Neural cell (in vitro differentiated cells): Measurements from ENCODE around the gene CBFA2T3. TPM values are rescaled to one million over a fixed set of nuclear protein-coding genes. Genes with fewer than 3 reads are reported as not detected.

Source experiments
- H2AFZ ChIP-seq: fragments of 200-600, 300-800 bp; sonication (generic), shearing (Covaris generic); 2 replicates; pipeline ENCODE4 v1.6.0; 2014; ENCODE audit warnings: low read depth, mild to moderate bottlenecking, antibody characterized with exemption, low read length, moderate library complexity
- H3F3A ChIP-seq: fragments of 200-600 bp; shearing (Covaris generic); 2 replicates; pipeline ENCODE4 v1.6.1; 2016; ENCODE audit warnings: mild to moderate bottlenecking, moderate library complexity, mixed read lengths, antibody characterized with exemption, low read length; ENCODE audit not compliant: insufficient read depth, poor library complexity, severe bottlenecking
- H3K27ac ChIP-seq: fragments of 200-600, 300-800 bp; sonication (generic), shearing (Covaris generic); 2 replicates; pipeline ENCODE4 v1.5.1; 2014; ENCODE audit warnings: mild to moderate bottlenecking, low read length, moderate library complexity
- H3K27me3 ChIP-seq: fragments of 300-800, 200-600 bp; sonication (generic), shearing (Covaris generic); 2 replicates; pipeline ENCODE4 v1.6.0; 2014; ENCODE audit warnings: mild to moderate bottlenecking, low read depth, low read length, moderate library complexity; ENCODE audit not compliant: insufficient read depth
- H3K36me3 ChIP-seq: fragments of 300-800, 200-600 bp; sonication (generic), shearing (Covaris generic); 2 replicates; pipeline ENCODE4 v1.5.1; 2014; ENCODE audit warnings: mild to moderate bottlenecking, antibody characterized with exemption, low read length, moderate library complexity; ENCODE audit not compliant: insufficient read depth
- H3K4me2 ChIP-seq: fragments of 300-800, 200-600 bp; sonication (generic), shearing (Covaris generic); 2 replicates; pipeline ENCODE4 v1.6.0; 2014; ENCODE audit warnings: mild to moderate bottlenecking, low read length
- H3K4me3 ChIP-seq: fragments of 300-800, 200-600 bp; sonication (generic), shearing (Covaris generic); 2 replicates; pipeline ENCODE4 v1.5.1; 2014; ENCODE audit warnings: mild to moderate bottlenecking, low read length, moderate library complexity
- H3K79me2 ChIP-seq: fragments of 200-600 bp; shearing (Covaris generic); replicated peaks from 2 replicates; pipeline ENCODE4 v1.6.0; 2014; ENCODE audit warnings: mild to moderate bottlenecking, low read length, moderate library complexity; ENCODE audit not compliant: insufficient read depth
- H3K9ac ChIP-seq: fragments of 300-800, 200-600 bp; sonication (generic), shearing (Covaris generic); 2 replicates; pipeline ENCODE4 v1.6.1; 2016; ENCODE audit warnings: mild to moderate bottlenecking, low read length, mixed read lengths
- H3K9me2 ChIP-seq: fragments of 200-600 bp; shearing (Covaris generic); 2 replicates; pipeline ENCODE4 v1.6.1; 2016; ENCODE audit warnings: mild to moderate bottlenecking, low read length, mixed read lengths; ENCODE audit not compliant: insufficient read depth
- H3K9me3 ChIP-seq: fragments of 200-600, 300-800 bp; sonication (generic), shearing (Covaris generic); 2 replicates; pipeline ENCODE4 v1.6.1; 2016; ENCODE audit warnings: mild to moderate bottlenecking, mixed run types, low read length, moderate library complexity, mixed read lengths
- H4K20me1 ChIP-seq: fragments of 200-600 bp; shearing (Covaris generic); 2 replicates; pipeline ENCODE4 v1.6.1; 2016; ENCODE audit warnings: mild to moderate bottlenecking, mixed run types; ENCODE audit not compliant: insufficient read depth
- EP300 ChIP-seq: fragments of 450-650 bp; conservative IDR thresholded peaks from 2 replicates; pipeline ENCODE4 v1.6.1; 2014; ENCODE audit warnings: antibody characterized with exemption, mild to moderate bottlenecking, moderate library complexity; ENCODE audit not compliant: poor library complexity, severe bottlenecking
- EZH2 ChIP-seq: fragments of 200-600, 300-800 bp; shearing (Covaris generic), sonication (generic); IDR thresholded peaks from 2 replicates; pipeline ENCODE4 v1.6.1; 2014; ENCODE audit warnings: antibody characterized with exemption, low read length, borderline replicate concordance, mild to moderate bottlenecking; ENCODE audit not compliant: insufficient read depth, poor library complexity, severe bottlenecking
- MXI1 ChIP-seq: fragments of 450-650 bp; conservative IDR thresholded peaks from 2 replicates; pipeline ENCODE4 v1.6.1; 2014; ENCODE audit warnings: antibody characterized with exemption, mild to moderate bottlenecking; ENCODE audit not compliant: poor library complexity, severe bottlenecking
- POLR2AphosphoS5 ChIP-seq: IDR thresholded peaks from 2 replicates; pipeline ENCODE4 v1.6.1; 2012
- RAD21 ChIP-seq: fragments of 450-650 bp; conservative IDR thresholded peaks from 2 replicates; pipeline ENCODE4 v1.6.1; 2014; ENCODE audit warnings: antibody characterized with exemption, mild to moderate bottlenecking, moderate library complexity
- SMC3 ChIP-seq: fragments of 450-650 bp; conservative IDR thresholded peaks from 2 replicates; pipeline ENCODE4 v1.6.1; 2014; ENCODE audit warnings: antibody characterized with exemption, mild to moderate bottlenecking, moderate library complexity; ENCODE audit not compliant: poor library complexity
- TAF1 ChIP-seq: IDR thresholded peaks from 2 replicates; pipeline ENCODE4 v1.6.1; 2012; ENCODE audit warnings: low read depth
- polyA plus RNA-seq: library from polyadenylated mRNA; depleted of rRNA; stranded (reverse); fragments of >200 nt; gene quantifications from 2 replicates; pipeline ENCODE4 v1.2.3, GENCODE V29; 2014
- TF ChIP-seq, protein P1 (sequence below): fragments of 450-650 bp; IDR thresholded peaks from 2 replicates; pipeline ENCODE4 v1.5.1; 2014; ENCODE audit warnings: antibody characterized with exemption, mild to moderate bottlenecking, moderate library complexity; ENCODE audit not compliant: poor library complexity, severe bottlenecking
- TF ChIP-seq, protein P2 (sequence below): IDR thresholded peaks from 2 replicates; pipeline ENCODE4 v1.6.1; 2012; ENCODE audit warnings: borderline replicate concordance

CBFA2T3 gene
- polyA plus RNA-seq, 1 donor from 2014 or later = 2.1 TPM

DNA sequence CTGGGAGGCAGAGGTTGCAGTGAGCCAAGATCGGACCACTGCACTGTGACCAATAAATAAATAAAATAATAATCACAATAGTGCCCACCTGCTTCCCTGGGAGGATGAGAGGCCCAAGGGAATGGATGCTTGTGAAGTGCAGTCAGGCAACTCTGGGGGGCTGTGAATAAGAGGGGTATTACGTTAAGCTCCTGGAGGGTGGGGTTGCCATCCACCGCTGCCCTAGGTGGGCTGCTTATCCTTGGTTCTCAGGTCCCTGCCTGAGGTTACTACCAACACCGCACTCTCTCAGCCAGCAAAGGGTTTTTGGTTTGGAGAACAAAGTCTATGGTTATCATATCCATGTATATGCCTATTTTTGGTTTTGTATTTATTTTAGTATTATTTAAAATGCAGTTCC is 48.6 kb upstream of the CBFA2T3 start:
- Histone ChIP-seq H3F3A (no peaks in the 10 kb centered on the region), H3K36me3 (no peaks in the 10 kb centered on the region), H3K27ac (no peak overlapping the region), H3K27me3 (no peaks in the 10 kb centered on the region), H3K9me2 (no peaks in the 10 kb centered on the region), H3K4me2 (no peak overlapping the region), H3K9me3 (no peaks in the 10 kb centered on the region), H4K20me1 (no peaks in the 10 kb centered on the region), H3K79me2 (no peaks in the 10 kb centered on the region), H3K4me3 (no peak overlapping the region), H2AFZ (no peak overlapping the region), H3K9ac (no peak overlapping the region)
- TF ChIP-seq POLR2AphosphoS5 = no peak
- no peak for TF ChIP-seq SMC3
- no peak for TF ChIP-seq EP300
- no peak for TF ChIP-seq MXI1
- no peak for TF ChIP-seq EZH2
- TF ChIP-seq, protein P1, sequence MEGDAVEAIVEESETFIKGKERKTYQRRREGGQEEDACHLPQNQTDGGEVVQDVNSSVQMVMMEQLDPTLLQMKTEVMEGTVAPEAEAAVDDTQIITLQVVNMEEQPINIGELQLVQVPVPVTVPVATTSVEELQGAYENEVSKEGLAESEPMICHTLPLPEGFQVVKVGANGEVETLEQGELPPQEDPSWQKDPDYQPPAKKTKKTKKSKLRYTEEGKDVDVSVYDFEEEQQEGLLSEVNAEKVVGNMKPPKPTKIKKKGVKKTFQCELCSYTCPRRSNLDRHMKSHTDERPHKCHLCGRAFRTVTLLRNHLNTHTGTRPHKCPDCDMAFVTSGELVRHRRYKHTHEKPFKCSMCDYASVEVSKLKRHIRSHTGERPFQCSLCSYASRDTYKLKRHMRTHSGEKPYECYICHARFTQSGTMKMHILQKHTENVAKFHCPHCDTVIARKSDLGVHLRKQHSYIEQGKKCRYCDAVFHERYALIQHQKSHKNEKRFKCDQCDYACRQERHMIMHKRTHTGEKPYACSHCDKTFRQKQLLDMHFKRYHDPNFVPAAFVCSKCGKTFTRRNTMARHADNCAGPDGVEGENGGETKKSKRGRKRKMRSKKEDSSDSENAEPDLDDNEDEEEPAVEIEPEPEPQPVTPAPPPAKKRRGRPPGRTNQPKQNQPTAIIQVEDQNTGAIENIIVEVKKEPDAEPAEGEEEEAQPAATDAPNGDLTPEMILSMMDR = no peak
- TF ChIP-seq, protein P2, sequence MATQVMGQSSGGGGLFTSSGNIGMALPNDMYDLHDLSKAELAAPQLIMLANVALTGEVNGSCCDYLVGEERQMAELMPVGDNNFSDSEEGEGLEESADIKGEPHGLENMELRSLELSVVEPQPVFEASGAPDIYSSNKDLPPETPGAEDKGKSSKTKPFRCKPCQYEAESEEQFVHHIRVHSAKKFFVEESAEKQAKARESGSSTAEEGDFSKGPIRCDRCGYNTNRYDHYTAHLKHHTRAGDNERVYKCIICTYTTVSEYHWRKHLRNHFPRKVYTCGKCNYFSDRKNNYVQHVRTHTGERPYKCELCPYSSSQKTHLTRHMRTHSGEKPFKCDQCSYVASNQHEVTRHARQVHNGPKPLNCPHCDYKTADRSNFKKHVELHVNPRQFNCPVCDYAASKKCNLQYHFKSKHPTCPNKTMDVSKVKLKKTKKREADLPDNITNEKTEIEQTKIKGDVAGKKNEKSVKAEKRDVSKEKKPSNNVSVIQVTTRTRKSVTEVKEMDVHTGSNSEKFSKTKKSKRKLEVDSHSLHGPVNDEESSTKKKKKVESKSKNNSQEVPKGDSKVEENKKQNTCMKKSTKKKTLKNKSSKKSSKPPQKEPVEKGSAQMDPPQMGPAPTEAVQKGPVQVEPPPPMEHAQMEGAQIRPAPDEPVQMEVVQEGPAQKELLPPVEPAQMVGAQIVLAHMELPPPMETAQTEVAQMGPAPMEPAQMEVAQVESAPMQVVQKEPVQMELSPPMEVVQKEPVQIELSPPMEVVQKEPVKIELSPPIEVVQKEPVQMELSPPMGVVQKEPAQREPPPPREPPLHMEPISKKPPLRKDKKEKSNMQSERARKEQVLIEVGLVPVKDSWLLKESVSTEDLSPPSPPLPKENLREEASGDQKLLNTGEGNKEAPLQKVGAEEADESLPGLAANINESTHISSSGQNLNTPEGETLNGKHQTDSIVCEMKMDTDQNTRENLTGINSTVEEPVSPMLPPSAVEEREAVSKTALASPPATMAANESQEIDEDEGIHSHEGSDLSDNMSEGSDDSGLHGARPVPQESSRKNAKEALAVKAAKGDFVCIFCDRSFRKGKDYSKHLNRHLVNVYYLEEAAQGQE = no peak
- TF ChIP-seq TAF1 = no peak
- no peak for TF ChIP-seq RAD21

DNA sequence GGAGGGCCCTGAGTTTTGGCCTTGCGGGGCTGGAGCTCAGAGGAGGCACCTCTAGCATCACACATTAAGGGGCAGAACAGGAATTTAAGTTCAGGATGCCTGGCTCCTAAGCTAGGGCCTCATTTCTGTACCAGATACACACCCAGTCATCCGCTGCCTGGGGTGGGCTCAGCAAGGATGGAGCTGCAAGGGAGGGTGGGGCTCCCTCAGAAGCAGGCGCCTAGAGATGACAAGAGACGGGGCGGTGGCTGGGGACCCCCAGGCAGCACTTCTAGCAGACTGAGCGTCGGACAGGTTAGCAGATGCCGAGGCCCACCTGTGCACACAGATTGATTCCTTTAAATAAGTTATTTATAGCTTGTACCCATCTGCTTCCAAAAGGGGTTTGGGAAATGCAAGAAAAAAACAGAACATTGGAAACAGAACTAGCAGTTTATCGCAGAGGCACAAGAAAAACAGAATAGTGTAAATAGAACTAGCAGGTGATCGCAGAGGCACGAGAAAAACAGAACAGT is 47.6 kb upstream of the CBFA2T3 start:
- Histone ChIP-seq H3K27me3 (no peaks in the 10 kb centered on the region), H4K20me1 (no peaks in the 10 kb centered on the region), H3K4me2 (no peak overlapping the region), H3K9me3 (no peaks in the 10 kb centered on the region), H3K79me2 (no peaks in the 10 kb centered on the region), H3K9me2 (no peaks in the 10 kb centered on the region), H3K9ac (no peak overlapping the region), H3K36me3 (no peaks in the 10 kb centered on the region), H3K4me3 (no peak overlapping the region), H3F3A (no peaks in the 10 kb centered on the region), H2AFZ (no peak overlapping the region), H3K27ac (no peak overlapping the region)
- TF ChIP-seq POLR2AphosphoS5 (no peak), EZH2 (no peak), TAF1 (no peak), RAD21 (no peak)
